GM21786 (cell line): ENCODE data around the gene DNAAF6.

ENCODE experiments used
- ATAC-seq: cut with Tn5 transposase; IDR thresholded peaks from one replicate; pipeline ENCODE4 v1.9.1; 2021; ENCODE audit not compliant: unreplicated experiment

DNAAF6 gene

GRCh38 chrX:107290019-107290418, 83.6 kb downstream of the DNAAF6 start:
- ATAC-seq, result no peak

- ATAC-seq, result no peak
Measured at GRCh38 chrX:107293056-107293455, 86.6 kb downstream of the DNAAF6 start.
